H9 (cell line): ENCODE results near the gene DNASE1L3. TPM values are rescaled to one million over a fixed set of nuclear protein-coding genes. Genes with fewer than 3 reads are reported as not detected.

Source experiments
- DNase-seq: peaks from one replicate; pipeline ENCODE4 v3.0.0-alpha.2; 2017
- H2AFZ ChIP-seq: one replicate; pipeline ENCODE4 v1.6.1; 2013; ENCODE audit warnings: mild to moderate bottlenecking, low read length, control low read depth, moderate library complexity
- H2AK5ac ChIP-seq: 2 replicates; pipeline ENCODE4 v1.6.1; 2013; ENCODE audit warnings: low read length, control low read depth, mixed read lengths; ENCODE audit not compliant: insufficient read length
- H2BK120ac ChIP-seq: one replicate; pipeline ENCODE4 v1.6.1; 2013; ENCODE audit warnings: low read depth, mild to moderate bottlenecking, low read length, control low read depth, inconsistent platforms; ENCODE audit not compliant: poor library complexity, severe bottlenecking
- H2BK12ac ChIP-seq: 2 replicates; pipeline ENCODE4 v1.6.1; 2013; ENCODE audit warnings: low read length, control low read depth, mixed read lengths, low read depth; ENCODE audit not compliant: insufficient read length
- H2BK15ac ChIP-seq: 2 replicates; pipeline ENCODE4 v1.6.1; 2013; ENCODE audit warnings: low read depth, low read length, control low read depth
- H2BK20ac ChIP-seq: one replicate; pipeline ENCODE4 v1.6.1; 2013; ENCODE audit warnings: low read depth, mild to moderate bottlenecking, low read length, control low read depth, inconsistent platforms; ENCODE audit not compliant: poor library complexity, severe bottlenecking
- H2BK5ac ChIP-seq: 2 replicates; pipeline ENCODE4 v1.6.1; 2013; ENCODE audit warnings: low read length, control low read depth, mixed read lengths; ENCODE audit not compliant: insufficient read length
- H3K14ac ChIP-seq: 2 replicates; pipeline ENCODE4 v1.6.1; 2013; ENCODE audit warnings: low read length, control low read depth; ENCODE audit not compliant: insufficient read depth
- H3K18ac ChIP-seq: 2 replicates; pipeline ENCODE4 v1.6.1; 2013; ENCODE audit warnings: low read depth, mild to moderate bottlenecking, mixed read lengths, low read length, control low read depth; ENCODE audit not compliant: insufficient read length
- H3K23ac ChIP-seq: 2 replicates; pipeline ENCODE4 v1.6.1; 2013; ENCODE audit warnings: low read length, control low read depth, mixed read lengths, low read depth; ENCODE audit not compliant: insufficient read length
- H3K23me2 ChIP-seq: 2 replicates; pipeline ENCODE4 v1.6.1; 2013; ENCODE audit warnings: low read depth, mild to moderate bottlenecking, mixed read lengths, low read length, control low read depth; ENCODE audit not compliant: insufficient read length, poor library complexity, severe bottlenecking
- H3K27ac ChIP-seq: 2 replicates; pipeline ENCODE4 v1.5.1; 2013; ENCODE audit warnings: low read length, control low read depth, mixed read lengths, low read depth; ENCODE audit not compliant: insufficient read length
- H3K27me3 ChIP-seq: 2 replicates; pipeline ENCODE4 v1.6.1; 2013; ENCODE audit warnings: low read length, control low read depth, inconsistent platforms; ENCODE audit not compliant: insufficient read depth
- H3K4ac ChIP-seq: 2 replicates; pipeline ENCODE4 v1.6.1; 2013; ENCODE audit warnings: low read depth, mild to moderate bottlenecking, control low read depth, inconsistent platforms, low read length, moderate library complexity
- H3K4me1 ChIP-seq: 2 replicates; pipeline ENCODE4 v1.6.1; 2013; ENCODE audit warnings: low read length, control low read depth, inconsistent platforms; ENCODE audit not compliant: insufficient read depth
- H3K4me2 ChIP-seq: 2 replicates; pipeline ENCODE4 v1.6.1; 2013; ENCODE audit warnings: low read length, control low read depth, mixed read lengths; ENCODE audit not compliant: insufficient read length, insufficient read depth
- H3K56ac ChIP-seq: 2 replicates; pipeline ENCODE4 v1.6.1; 2013; ENCODE audit warnings: low read depth, mild to moderate bottlenecking, mixed read lengths, low read length, control low read depth; ENCODE audit not compliant: insufficient read length
- H3K79me1 ChIP-seq: 2 replicates; pipeline ENCODE4 v1.6.1; 2013; ENCODE audit warnings: low read depth, mild to moderate bottlenecking, moderate library complexity, low read length, control low read depth, inconsistent platforms; ENCODE audit not compliant: insufficient read depth, poor library complexity, severe bottlenecking
- H3K79me2 ChIP-seq: 2 replicates; pipeline ENCODE4 v1.6.1; 2013; ENCODE audit warnings: low read length, control low read depth, inconsistent platforms; ENCODE audit not compliant: insufficient read depth
- H3K9ac ChIP-seq: 2 replicates; pipeline ENCODE4 v1.6.1; 2013; ENCODE audit warnings: low read length, control low read depth, mixed read lengths; ENCODE audit not compliant: insufficient read length; ENCODE audit errors: extremely low read depth
- H3K9me3 ChIP-seq: one replicate; pipeline ENCODE4 v1.6.1; 2013; ENCODE audit warnings: low read depth, low read length, inconsistent platforms; ENCODE audit not compliant: control insufficient read depth
- H3T11ph ChIP-seq: one replicate; pipeline ENCODE4 v1.6.1; 2013; ENCODE audit warnings: mild to moderate bottlenecking, low read length, control low read depth, inconsistent platforms
- H4K20me1 ChIP-seq: one replicate; pipeline ENCODE4 v1.6.1; 2013; ENCODE audit not compliant: control insufficient read depth, insufficient read length, insufficient read depth
- H4K5ac ChIP-seq: 2 replicates; pipeline ENCODE4 v1.6.1; 2013; ENCODE audit warnings: low read depth, mild to moderate bottlenecking, mixed read lengths, low read length, control low read depth; ENCODE audit not compliant: insufficient read length
- H4K8ac ChIP-seq: replicated peaks from 2 replicates; pipeline ENCODE4 v1.6.1; 2013; ENCODE audit warnings: low read length, control low read depth, mixed read lengths, low read depth; ENCODE audit not compliant: insufficient read length
- H4K91ac ChIP-seq: 2 replicates; pipeline ENCODE4 v1.6.1; 2013; ENCODE audit warnings: low read depth, mild to moderate bottlenecking, moderate library complexity, mixed read lengths, low read length, control low read depth; ENCODE audit not compliant: insufficient read length
- H3K27ac Mint-ChIP-seq, 3 experiments: 2 replicates in 2 of 3; 3 replicates in 1 of 3; pipeline ENCODE4 v1.8.0; 2020 to 2021; ENCODE audit warnings: mixed read lengths in 3 of 3, mild to moderate bottlenecking in 1 of 3, moderate library complexity in 1 of 3
- H3K27me3 Mint-ChIP-seq: 2 replicates; pipeline ENCODE4 v1.8.0; 2021; ENCODE audit warnings: low read depth, mild to moderate bottlenecking, moderate library complexity, mixed read lengths
- H3K36me3 Mint-ChIP-seq, 3 experiments: 2 replicates in 2 of 3; 3 replicates in 1 of 3; pipeline ENCODE4 v1.8.0; 2020 to 2021; ENCODE audit warnings: low read depth in 3 of 3, mixed read lengths in 3 of 3; ENCODE audit not compliant: insufficient read depth in 1 of 3
- H3K4me1 Mint-ChIP-seq, 2 experiments: 2 replicates each; pipeline ENCODE4 v1.8.0; 2020; ENCODE audit warnings: mixed read lengths in 2 of 2
- H3K4me3 Mint-ChIP-seq, 2 experiments: 2 replicates in 1 of 2; 3 replicates in 1 of 2; pipeline ENCODE4 v1.8.0; 2020 to 2021; ENCODE audit warnings: mild to moderate bottlenecking in 2 of 2, mixed read lengths in 2 of 2, moderate library complexity in 1 of 2
- H3K9me3 Mint-ChIP-seq, 2 experiments: 2 replicates in 1 of 2; 3 replicates in 1 of 2; pipeline ENCODE4 v1.8.0; 2020; ENCODE audit warnings: mild to moderate bottlenecking in 2 of 2, mixed read lengths in 2 of 2, moderate library complexity in 1 of 2
- CTCF ChIP-seq: fragments of 200-600 bp; sonication (generic); conservative IDR thresholded peaks from 3 replicates; pipeline ENCODE4 v1.8.0; 2021; ENCODE audit warnings: antibody characterized with exemption, mild to moderate bottlenecking
- WGBS: extraction: QIAGEN DNeasy Blood & Tissue Kit; methylation state at CpG from one replicate; pipeline ENCODE4 v1.1.7; 2013; ENCODE audit warnings: missing lambda C conversion rate, low lambda C conversion rate, mixed read lengths; ENCODE audit not compliant: insufficient read length; ENCODE audit errors: extremely low coverage; 5-methylcytosine and 5-hydroxymethylcytosine counted together
- total RNA-seq: library from RNA; stranded (reverse); gene quantifications from 2 replicates; pipeline ENCODE4 v1.2.1, GENCODE V29; 2021

Gene DNASE1L3
- total RNA-seq, 1 experiment from 2014 or later = not detected

DNA sequence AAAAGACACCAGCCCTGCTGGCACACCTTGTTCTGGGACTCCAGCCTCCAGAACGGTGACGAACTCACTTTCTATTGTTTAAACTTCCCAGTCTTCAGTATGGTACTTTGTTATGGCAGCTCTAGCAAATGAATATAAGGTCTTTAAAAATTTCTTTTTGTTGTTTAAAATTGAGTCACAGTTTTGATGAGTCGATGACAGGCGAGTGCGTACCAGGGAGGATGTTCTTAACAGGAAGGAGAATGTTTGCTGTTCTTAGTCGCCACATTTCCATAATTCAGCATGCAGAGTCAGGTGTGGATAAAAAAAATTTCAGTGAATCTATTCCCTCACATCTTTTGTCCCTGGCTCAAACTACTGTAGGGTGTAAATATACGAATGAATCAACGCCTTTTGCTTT lies 12.4 kb downstream of the DNASE1L3 start:
- no CpG with 5 or more reads among the region's 8 CpGs for WGBS
- no peak overlapping the region for H3K27ac Mint-ChIP-seq
- no peaks in the 10 kb centered on the region for H3K23me2 ChIP-seq
- no peak overlapping the region for H2AFZ ChIP-seq
- H3K27me3 ChIP-seq = no peaks in the 10 kb centered on the region
- DNase-seq = no peak
- H3K27me3 Mint-ChIP-seq = peaks cover 6% of the 10 kb centered on the region
- no peaks in the 10 kb centered on the region for H3K4me1 Mint-ChIP-seq
- no peak overlapping the region for H4K5ac ChIP-seq
- H3K9me3 Mint-ChIP-seq = peaks cover 0 to 2% of the 10 kb centered on the region in 2 experiments; a peak in 2 of 5 replicates
- no peaks in the 10 kb centered on the region for H3K36me3 Mint-ChIP-seq
- no peaks in the 10 kb centered on the region for H3K79me1 ChIP-seq
- H3K56ac ChIP-seq = no peak overlapping the region
- no peak overlapping the region for H3K4me3 Mint-ChIP-seq
- H3K4ac ChIP-seq = no peak overlapping the region
- H3K79me2 ChIP-seq = no peaks in the 10 kb centered on the region
- H3K14ac ChIP-seq = no peak overlapping the region
- H2BK12ac ChIP-seq = no peak overlapping the region
- no peak overlapping the region for H3K23ac ChIP-seq
- no peak overlapping the region for H2BK15ac ChIP-seq
- H4K20me1 ChIP-seq = no peaks in the 10 kb centered on the region
- H2AK5ac ChIP-seq = no peak overlapping the region
- H4K91ac ChIP-seq = no peak overlapping the region
- H3K18ac ChIP-seq = no peak overlapping the region
- H3T11ph ChIP-seq = no peak overlapping the region
- no peak overlapping the region for H4K8ac ChIP-seq
- H2BK20ac ChIP-seq = no peak overlapping the region
- H3K4me1 ChIP-seq = no peaks in the 10 kb centered on the region
- no peak for TF ChIP-seq CTCF
- no peaks in the 10 kb centered on the region for H3K9me3 ChIP-seq
- no peak overlapping the region for H2BK120ac ChIP-seq
- H3K27ac ChIP-seq = no peak overlapping the region
- no peak overlapping the region for H3K9ac ChIP-seq
- H3K4me2 ChIP-seq = no peak overlapping the region
- no peak overlapping the region for H2BK5ac ChIP-seq
